H9 (cell line): ENCODE measurements around the gene SCGN. TPM values are rescaled to one million over a fixed set of nuclear protein-coding genes. Genes with fewer than 3 reads are reported as not detected.

Experiments
- DNase-seq: peaks from one replicate; pipeline ENCODE4 v3.0.0-alpha.2; 2017
- H2AFZ ChIP-seq: one replicate; pipeline ENCODE4 v1.6.1; 2013; ENCODE audit warnings: mild to moderate bottlenecking, low read length, control low read depth, moderate library complexity
- H2AK5ac ChIP-seq: 2 replicates; pipeline ENCODE4 v1.6.1; 2013; ENCODE audit warnings: low read length, control low read depth, mixed read lengths; ENCODE audit not compliant: insufficient read length
- H2BK120ac ChIP-seq: one replicate; pipeline ENCODE4 v1.6.1; 2013; ENCODE audit warnings: low read depth, mild to moderate bottlenecking, low read length, control low read depth, inconsistent platforms; ENCODE audit not compliant: poor library complexity, severe bottlenecking
- H2BK12ac ChIP-seq: 2 replicates; pipeline ENCODE4 v1.6.1; 2013; ENCODE audit warnings: low read length, control low read depth, mixed read lengths, low read depth; ENCODE audit not compliant: insufficient read length
- H2BK15ac ChIP-seq: 2 replicates; pipeline ENCODE4 v1.6.1; 2013; ENCODE audit warnings: low read depth, low read length, control low read depth
- H2BK20ac ChIP-seq: one replicate; pipeline ENCODE4 v1.6.1; 2013; ENCODE audit warnings: low read depth, mild to moderate bottlenecking, low read length, control low read depth, inconsistent platforms; ENCODE audit not compliant: poor library complexity, severe bottlenecking
- H2BK5ac ChIP-seq: 2 replicates; pipeline ENCODE4 v1.6.1; 2013; ENCODE audit warnings: low read length, control low read depth, mixed read lengths; ENCODE audit not compliant: insufficient read length
- H3K14ac ChIP-seq: 2 replicates; pipeline ENCODE4 v1.6.1; 2013; ENCODE audit warnings: low read length, control low read depth; ENCODE audit not compliant: insufficient read depth
- H3K18ac ChIP-seq: 2 replicates; pipeline ENCODE4 v1.6.1; 2013; ENCODE audit warnings: low read depth, mild to moderate bottlenecking, mixed read lengths, low read length, control low read depth; ENCODE audit not compliant: insufficient read length
- H3K23ac ChIP-seq: 2 replicates; pipeline ENCODE4 v1.6.1; 2013; ENCODE audit warnings: low read length, control low read depth, mixed read lengths, low read depth; ENCODE audit not compliant: insufficient read length
- H3K23me2 ChIP-seq: 2 replicates; pipeline ENCODE4 v1.6.1; 2013; ENCODE audit warnings: low read depth, mild to moderate bottlenecking, mixed read lengths, low read length, control low read depth; ENCODE audit not compliant: insufficient read length, poor library complexity, severe bottlenecking
- H3K27ac ChIP-seq: 2 replicates; pipeline ENCODE4 v1.5.1; 2013; ENCODE audit warnings: low read length, control low read depth, mixed read lengths, low read depth; ENCODE audit not compliant: insufficient read length
- H3K27me3 ChIP-seq: 2 replicates; pipeline ENCODE4 v1.6.1; 2013; ENCODE audit warnings: low read length, control low read depth, inconsistent platforms; ENCODE audit not compliant: insufficient read depth
- H3K4ac ChIP-seq: 2 replicates; pipeline ENCODE4 v1.6.1; 2013; ENCODE audit warnings: low read depth, mild to moderate bottlenecking, control low read depth, inconsistent platforms, low read length, moderate library complexity
- H3K4me1 ChIP-seq: 2 replicates; pipeline ENCODE4 v1.6.1; 2013; ENCODE audit warnings: low read length, control low read depth, inconsistent platforms; ENCODE audit not compliant: insufficient read depth
- H3K4me2 ChIP-seq: 2 replicates; pipeline ENCODE4 v1.6.1; 2013; ENCODE audit warnings: low read length, control low read depth, mixed read lengths; ENCODE audit not compliant: insufficient read length, insufficient read depth
- H3K56ac ChIP-seq: 2 replicates; pipeline ENCODE4 v1.6.1; 2013; ENCODE audit warnings: low read depth, mild to moderate bottlenecking, mixed read lengths, low read length, control low read depth; ENCODE audit not compliant: insufficient read length
- H3K79me1 ChIP-seq: 2 replicates; pipeline ENCODE4 v1.6.1; 2013; ENCODE audit warnings: low read depth, mild to moderate bottlenecking, moderate library complexity, low read length, control low read depth, inconsistent platforms; ENCODE audit not compliant: insufficient read depth, poor library complexity, severe bottlenecking
- H3K79me2 ChIP-seq: 2 replicates; pipeline ENCODE4 v1.6.1; 2013; ENCODE audit warnings: low read length, control low read depth, inconsistent platforms; ENCODE audit not compliant: insufficient read depth
- H3K9ac ChIP-seq: 2 replicates; pipeline ENCODE4 v1.6.1; 2013; ENCODE audit warnings: low read length, control low read depth, mixed read lengths; ENCODE audit not compliant: insufficient read length; ENCODE audit errors: extremely low read depth
- H3K9me3 ChIP-seq: one replicate; pipeline ENCODE4 v1.6.1; 2013; ENCODE audit warnings: low read depth, low read length, inconsistent platforms; ENCODE audit not compliant: control insufficient read depth
- H3T11ph ChIP-seq: one replicate; pipeline ENCODE4 v1.6.1; 2013; ENCODE audit warnings: mild to moderate bottlenecking, low read length, control low read depth, inconsistent platforms
- H4K20me1 ChIP-seq: one replicate; pipeline ENCODE4 v1.6.1; 2013; ENCODE audit not compliant: control insufficient read depth, insufficient read length, insufficient read depth
- H4K5ac ChIP-seq: 2 replicates; pipeline ENCODE4 v1.6.1; 2013; ENCODE audit warnings: low read depth, mild to moderate bottlenecking, mixed read lengths, low read length, control low read depth; ENCODE audit not compliant: insufficient read length
- H4K8ac ChIP-seq: replicated peaks from 2 replicates; pipeline ENCODE4 v1.6.1; 2013; ENCODE audit warnings: low read length, control low read depth, mixed read lengths, low read depth; ENCODE audit not compliant: insufficient read length
- H4K91ac ChIP-seq: 2 replicates; pipeline ENCODE4 v1.6.1; 2013; ENCODE audit warnings: low read depth, mild to moderate bottlenecking, moderate library complexity, mixed read lengths, low read length, control low read depth; ENCODE audit not compliant: insufficient read length
- H3K27ac Mint-ChIP-seq, 3 experiments: 2 replicates in 2 of 3; 3 replicates in 1 of 3; pipeline ENCODE4 v1.8.0; 2020 to 2021; ENCODE audit warnings: mixed read lengths in 3 of 3, mild to moderate bottlenecking in 1 of 3, moderate library complexity in 1 of 3
- H3K27me3 Mint-ChIP-seq: 2 replicates; pipeline ENCODE4 v1.8.0; 2021; ENCODE audit warnings: low read depth, mild to moderate bottlenecking, moderate library complexity, mixed read lengths
- H3K36me3 Mint-ChIP-seq, 3 experiments: 2 replicates in 2 of 3; 3 replicates in 1 of 3; pipeline ENCODE4 v1.8.0; 2020 to 2021; ENCODE audit warnings: low read depth in 3 of 3, mixed read lengths in 3 of 3; ENCODE audit not compliant: insufficient read depth in 1 of 3
- H3K4me1 Mint-ChIP-seq, 2 experiments: 2 replicates each; pipeline ENCODE4 v1.8.0; 2020; ENCODE audit warnings: mixed read lengths in 2 of 2
- H3K4me3 Mint-ChIP-seq, 2 experiments: 2 replicates in 1 of 2; 3 replicates in 1 of 2; pipeline ENCODE4 v1.8.0; 2020 to 2021; ENCODE audit warnings: mild to moderate bottlenecking in 2 of 2, mixed read lengths in 2 of 2, moderate library complexity in 1 of 2
- H3K9me3 Mint-ChIP-seq, 2 experiments: 2 replicates in 1 of 2; 3 replicates in 1 of 2; pipeline ENCODE4 v1.8.0; 2020; ENCODE audit warnings: mild to moderate bottlenecking in 2 of 2, mixed read lengths in 2 of 2, moderate library complexity in 1 of 2
- WGBS: extraction: QIAGEN DNeasy Blood & Tissue Kit; methylation state at CpG from one replicate; pipeline ENCODE4 v1.1.7; 2013; ENCODE audit warnings: missing lambda C conversion rate, low lambda C conversion rate, mixed read lengths; ENCODE audit not compliant: insufficient read length; ENCODE audit errors: extremely low coverage; 5-methylcytosine and 5-hydroxymethylcytosine counted together
- total RNA-seq: library from RNA; stranded (reverse); gene quantifications from 2 replicates; pipeline ENCODE4 v1.2.1, GENCODE V29; 2021
- TF ChIP-seq, protein P1 (sequence below): fragments of 200-600 bp; sonication (generic); conservative IDR thresholded peaks from 3 replicates; pipeline ENCODE4 v1.8.0; 2021; ENCODE audit warnings: antibody characterized with exemption, mild to moderate bottlenecking

The SCGN gene
- total RNA-seq, 1 experiment from 2014 or later: not detected

DNA sequence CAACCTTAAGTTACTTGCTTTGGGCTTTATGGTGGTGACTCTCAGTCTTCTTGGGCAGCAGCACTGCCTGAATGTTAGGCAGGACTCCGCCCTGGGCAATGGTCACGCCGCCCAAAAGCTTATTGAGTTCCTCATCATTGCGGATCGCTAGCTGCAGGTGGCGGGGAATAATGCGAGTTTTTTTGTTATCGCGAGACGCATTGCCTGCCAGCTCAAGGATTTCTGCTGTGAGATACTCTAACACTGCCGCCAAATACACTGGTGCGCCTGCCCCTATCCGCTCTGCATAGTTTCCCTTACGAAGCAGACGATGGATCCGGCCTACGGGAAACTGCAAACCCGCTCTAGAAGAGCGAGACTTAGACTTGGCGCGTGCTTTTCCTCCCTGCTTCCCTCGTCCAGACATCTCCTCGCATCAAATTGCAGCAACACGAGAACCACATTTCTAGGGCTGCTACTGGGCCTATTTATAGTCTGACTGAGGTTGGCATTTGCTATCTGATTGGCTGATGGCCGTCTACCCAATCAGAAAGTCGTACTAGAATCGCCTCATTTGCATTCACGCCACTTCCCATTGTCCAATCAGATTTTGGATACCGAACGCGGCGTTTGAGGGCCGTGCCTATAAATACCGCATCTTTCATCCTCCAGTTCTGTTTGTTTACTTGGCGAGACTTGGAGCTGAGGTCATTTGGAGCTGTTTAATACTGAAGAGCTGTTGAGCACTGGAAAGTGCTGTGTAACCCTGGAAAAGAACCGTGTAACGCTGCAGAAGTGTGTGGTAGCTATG is 74.3 kb downstream of the SCGN start:
- peaks cover 2% of the 10 kb centered on the region; the same call in 1 of the 2 replicates for H3K27me3 Mint-ChIP-seq

More for the DNA sequence above, 74.3 kb downstream of the SCGN start:
- H3K79me1 ChIP-seq: no peaks in the 10 kb centered on the region
- Mint-ChIP-seq H3K27ac (no peak overlapping the region), H3K4me1 (no peaks in the 10 kb centered on the region), H3K4me3 (no peak overlapping the region), H3K36me3 (no peaks in the 10 kb centered on the region), H3K9me3 (no peaks in the 10 kb centered on the region)
- no peak overlapping the region for H2BK12ac ChIP-seq
- H3K9me3 ChIP-seq: no peaks in the 10 kb centered on the region
- H3K79me2 ChIP-seq: no peaks in the 10 kb centered on the region
- H3K9ac ChIP-seq: no peak overlapping the region
- H2AFZ ChIP-seq: no peak overlapping the region
- no peak overlapping the region for H2BK20ac ChIP-seq
- no peak overlapping the region for H2AK5ac ChIP-seq
- no peaks in the 10 kb centered on the region for H3K27me3 ChIP-seq
- TF ChIP-seq, protein P1, sequence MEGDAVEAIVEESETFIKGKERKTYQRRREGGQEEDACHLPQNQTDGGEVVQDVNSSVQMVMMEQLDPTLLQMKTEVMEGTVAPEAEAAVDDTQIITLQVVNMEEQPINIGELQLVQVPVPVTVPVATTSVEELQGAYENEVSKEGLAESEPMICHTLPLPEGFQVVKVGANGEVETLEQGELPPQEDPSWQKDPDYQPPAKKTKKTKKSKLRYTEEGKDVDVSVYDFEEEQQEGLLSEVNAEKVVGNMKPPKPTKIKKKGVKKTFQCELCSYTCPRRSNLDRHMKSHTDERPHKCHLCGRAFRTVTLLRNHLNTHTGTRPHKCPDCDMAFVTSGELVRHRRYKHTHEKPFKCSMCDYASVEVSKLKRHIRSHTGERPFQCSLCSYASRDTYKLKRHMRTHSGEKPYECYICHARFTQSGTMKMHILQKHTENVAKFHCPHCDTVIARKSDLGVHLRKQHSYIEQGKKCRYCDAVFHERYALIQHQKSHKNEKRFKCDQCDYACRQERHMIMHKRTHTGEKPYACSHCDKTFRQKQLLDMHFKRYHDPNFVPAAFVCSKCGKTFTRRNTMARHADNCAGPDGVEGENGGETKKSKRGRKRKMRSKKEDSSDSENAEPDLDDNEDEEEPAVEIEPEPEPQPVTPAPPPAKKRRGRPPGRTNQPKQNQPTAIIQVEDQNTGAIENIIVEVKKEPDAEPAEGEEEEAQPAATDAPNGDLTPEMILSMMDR: no peak
- H4K20me1 ChIP-seq: no peaks in the 10 kb centered on the region
- no peak overlapping the region for H3K27ac ChIP-seq
- H2BK120ac ChIP-seq: no peak overlapping the region
- no peak for DNase-seq
- no peak overlapping the region for H3K23ac ChIP-seq
- H4K91ac ChIP-seq: no peak overlapping the region
- H2BK15ac ChIP-seq: no peak overlapping the region
- no peak overlapping the region for H3K56ac ChIP-seq
- H2BK5ac ChIP-seq: no peak overlapping the region
- no peaks in the 10 kb centered on the region for H3K23me2 ChIP-seq
- H4K8ac ChIP-seq: no peak overlapping the region
- H3K4ac ChIP-seq: no peak overlapping the region
- WGBS: no CpG with 5 or more reads among the region's 37 CpGs
- no peak overlapping the region for H3K18ac ChIP-seq
- H3K4me2 ChIP-seq: no peak overlapping the region
- H3T11ph ChIP-seq: no peak overlapping the region
- no peak overlapping the region for H3K14ac ChIP-seq
- no peaks in the 10 kb centered on the region for H3K4me1 ChIP-seq
- no peak overlapping the region for H4K5ac ChIP-seq
